ENCODE measurements around the gene HSPB9.
"Not testable (repeated sequence)": the region's sequence is repeated elsewhere in the genome, so short reads cannot be mapped to it uniquely, and the experiment has no call there.

HSPB9 gene

GRCh38 chr17:42120161-42120769 lies 2.3 kb upstream of the HSPB9 start:
- DNase-seq, result no peak

- peak; percentile 27 to 52 for DNase-seq
These were observed 1.5 kb upstream of the HSPB9 start, which contains the start of gene KAT2A for GRCh38 chr17:42120770-42121769. KAT2A (minus strand) TSS chr17:42121367; CDS start chr17:42121304, 63 bp downstream.

- DNase-seq, result no peak
These were observed 1.7 kb downstream of the HSPB9 start for GRCh38 chr17:42124256-42124655.

- no peak for DNase-seq
These were observed 3.0 kb downstream of the HSPB9 start for GRCh38 chr17:42125565-42125964.

GRCh38 chr17:42126836-42127235 lies 4.2 kb downstream of the HSPB9 start:
- no peak for DNase-seq

- no peak for DNase-seq
These were observed 4.8 kb downstream of the HSPB9 start for GRCh38 chr17:42127414-42127813.

GRCh38 chr17:42129109-42129837 lies 6.7 kb downstream of the HSPB9 start:
- no peak for DNase-seq

GRCh38 chr17:42130310-42130936 lies 7.8 kb downstream of the HSPB9 start:
- no peak for DNase-seq

- no peak for DNase-seq
These were observed 8.6 kb downstream of the HSPB9 start for GRCh38 chr17:42131232-42131631.

- peak in 1 of 2 donors; percentile 25 for DNase-seq
These were observed 9.4 kb downstream of the HSPB9 start for GRCh38 chr17:42131981-42132432.

- peak; percentile 10 to 16 for DNase-seq
These were observed 10.3 kb downstream of the HSPB9 start for GRCh38 chr17:42132941-42133340.

GRCh38 chr17:42133461-42134041 lies 10.9 kb downstream of the HSPB9 start:
- no peak for DNase-seq

- no peak for DNase-seq
These were observed 12.5 kb downstream of the HSPB9 start for GRCh38 chr17:42135151-42135550.

- DNase-seq, result peak; percentile 9 to 13
These were observed 13.4 kb downstream of the HSPB9 start for GRCh38 chr17:42135664-42136653.

GRCh38 chr17:42136654-42137051 lies 14.0 kb downstream of the HSPB9 start:
- no peak for DNase-seq

- DNase-seq, result no peak
These were observed 16.3 kb downstream of the HSPB9 start for GRCh38 chr17:42138749-42139492.

- DNase-seq, result not testable (repeated sequence)
These were observed 18.1 kb downstream of the HSPB9 start for GRCh38 chr17:42140690-42141089.

- no peak for DNase-seq
These were observed 18.8 kb downstream of the HSPB9 start for GRCh38 chr17:42141382-42141781.

- DNase-seq, result no peak
These were observed 19.8 kb downstream of the HSPB9 start for GRCh38 chr17:42142371-42142896.

GRCh38 chr17:42143138-42143537 lies 20.5 kb downstream of the HSPB9 start:
- DNase-seq, result not testable (repeated sequence)
